Endodermal cell (in vitro differentiated cells): ENCODE measurements around the gene PPFIA3. TPM values are rescaled to one million over a fixed set of nuclear protein-coding genes. Genes with fewer than 3 reads are reported as not detected.

Source experiments
- DNase-seq: peaks from one replicate; pipeline ENCODE4 v3.0.0-alpha.2; 2017
- H3K27ac ChIP-seq: 2 replicates; pipeline ENCODE4 v1.5.1; 2013; ENCODE audit warnings: mild to moderate bottlenecking, low read depth, low read length, moderate library complexity
- H3K27me3 ChIP-seq: 2 replicates; pipeline ENCODE4 v1.6.1; 2013; ENCODE audit warnings: mild to moderate bottlenecking, low read length, moderate library complexity; ENCODE audit not compliant: insufficient read depth, control insufficient read depth, poor library complexity, severe bottlenecking
- H3K36me3 ChIP-seq: 2 replicates; pipeline ENCODE4 v1.7.0; 2013; ENCODE audit warnings: mild to moderate bottlenecking, low read length, moderate library complexity; ENCODE audit not compliant: control insufficient read depth, insufficient read depth
- H3K4me1 ChIP-seq: one replicate; pipeline ENCODE4 v1.7.0; 2013; ENCODE audit warnings: low read length; ENCODE audit not compliant: control insufficient read depth, insufficient read depth
- H3K4me3 ChIP-seq: 2 replicates; pipeline ENCODE4 v1.5.1; 2013; ENCODE audit warnings: mild to moderate bottlenecking, low read length, moderate library complexity
- H3K9ac ChIP-seq: 2 replicates; pipeline ENCODE4 v1.6.1; 2013; ENCODE audit warnings: mild to moderate bottlenecking, low read length, moderate library complexity; ENCODE audit not compliant: poor library complexity, severe bottlenecking; ENCODE audit errors: extremely low read depth
- H3K9me3 ChIP-seq: 2 replicates; pipeline ENCODE4 v1.6.1; 2013; ENCODE audit warnings: mild to moderate bottlenecking, low read length, moderate library complexity; ENCODE audit not compliant: control insufficient read depth
- H3K27ac Mint-ChIP-seq: 2 replicates; pipeline ENCODE4 v1.8.0; 2020; ENCODE audit warnings: mixed read lengths
- H3K27me3 Mint-ChIP-seq: 2 replicates; pipeline ENCODE4 v1.8.0; 2021; ENCODE audit warnings: mild to moderate bottlenecking, mixed read lengths; ENCODE audit not compliant: insufficient read depth
- H3K36me3 Mint-ChIP-seq: 2 replicates; pipeline ENCODE4 v1.8.0; 2020; ENCODE audit warnings: low read depth, mixed read lengths
- H3K4me1 Mint-ChIP-seq: 2 replicates; pipeline ENCODE4 v1.8.0; 2020; ENCODE audit warnings: mixed read lengths
- H3K4me3 Mint-ChIP-seq: 2 replicates; pipeline ENCODE4 v1.8.0; 2020; ENCODE audit warnings: mild to moderate bottlenecking, moderate library complexity, mixed read lengths
- H3K9me3 Mint-ChIP-seq: 2 replicates; pipeline ENCODE4 v1.8.0; 2020; ENCODE audit warnings: mild to moderate bottlenecking, mixed read lengths
- CTCF ChIP-seq: fragments of 200-600 bp; sonication (generic); conservative IDR thresholded peaks from 2 replicates; pipeline ENCODE4 v1.5.0; 2021; ENCODE audit warnings: antibody characterized with exemption, mild to moderate bottlenecking
- WGBS, 2 experiments: methylation state at CpG; one replicate each; pipeline versions ENCODE4 v1.1.5 to v1.1.7; 2013; ENCODE audit warnings: missing lambda C conversion rate in 2 of 2, mixed read lengths in 1 of 2; ENCODE audit not compliant: insufficient coverage in 1 of 2, insufficient read length in 1 of 2; 5-methylcytosine and 5-hydroxymethylcytosine counted together
- total RNA-seq, 2 donors: library from RNA; stranded (reverse); fragmentation: NEBNext Ultra II Directional in 1 of 2; extraction: Animal tissue kit (Norgen Biotek cat#: 25700) in 1 of 2; gene quantifications; 2 replicates in 1 of 2; 3 replicates in 1 of 2; pipeline ENCODE4 v1.2.1, GENCODE V29; 2021

PPFIA3 gene
- total RNA-seq, 2 donors from 2014 or later = 7.4 to 16.5 TPM

- Mint-ChIP-seq H3K36me3 (peaks cover 2% of the 10 kb centered on the region), H3K4me1 (peaks cover 12% of the 10 kb centered on the region), H3K27ac (peak within 1 kb of the TSS; percentile 44), H3K9me3 (no peaks in the 10 kb centered on the region), H3K27me3 (peaks cover 53% of the 10 kb centered on the region), H3K4me3 (peak within 1 kb of the TSS; percentile 73)
- H3K4me3 ChIP-seq = peak within 1 kb of the TSS; percentile 88
- peak within 1 kb of the TSS; percentile 83 for H3K9ac ChIP-seq
- peaks cover 8% of the 10 kb centered on the region for H3K27me3 ChIP-seq
- no peak within 1 kb of the TSS for H3K27ac ChIP-seq
- H3K4me1 ChIP-seq = no peaks in the 10 kb centered on the region
- DNase-seq = peak; percentile 98
- WGBS, 2 experiments = 0% methylated on average over 12 to 41 of the region's 41 CpGs
- H3K36me3 ChIP-seq = no peaks in the 10 kb centered on the region
- no peaks in the 10 kb centered on the region for H3K9me3 ChIP-seq
- no peak for TF ChIP-seq CTCF
These were observed 38.3 kb downstream of the PPFIA3 start, which contains the start of gene TRPM4 for GRCh38 chr19:49157445-49158224. Gene TRPM4, plus strand, starts transcription at chr19:49157792. Its CDS starts 75 bp downstream, at chr19:49157867.

DNA sequence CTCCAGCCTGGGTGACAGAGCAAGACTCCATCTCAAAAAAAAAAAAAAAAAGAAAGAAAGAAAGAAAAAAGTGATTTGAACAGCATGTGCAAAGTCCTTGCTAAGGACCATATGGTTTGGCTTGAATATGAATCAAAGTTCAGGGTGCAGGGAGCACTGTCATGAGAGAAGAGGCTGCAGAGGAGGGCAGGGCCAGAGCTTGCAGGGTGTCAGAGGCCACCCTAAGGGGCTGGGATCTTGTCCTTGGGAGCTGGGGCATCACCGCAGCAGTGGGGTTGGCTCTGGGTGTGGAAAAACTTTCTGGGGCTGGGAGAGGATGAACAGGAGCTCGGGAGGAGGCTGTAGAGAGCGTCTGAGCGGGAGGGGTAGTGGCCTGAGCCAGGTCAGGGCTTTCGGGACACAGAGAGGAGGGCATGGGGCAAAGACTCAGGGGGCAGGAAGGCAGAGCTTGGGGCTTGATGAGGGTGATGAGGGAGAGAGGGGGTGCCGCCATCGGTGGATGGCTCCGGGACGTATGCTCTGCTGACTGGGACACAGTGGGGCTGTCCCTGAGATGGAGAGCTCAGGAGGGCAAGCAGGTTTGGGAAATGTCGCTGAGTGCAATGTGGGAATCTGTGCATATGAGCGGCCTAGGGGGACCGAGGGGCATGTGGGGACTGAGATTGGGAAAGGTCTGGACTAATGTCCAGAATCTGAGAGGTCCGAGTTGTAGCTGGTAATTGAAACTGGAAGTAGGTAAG is 41.3 kb downstream of the PPFIA3 start:
- DNase-seq = no peak
- H3K4me3 ChIP-seq = no peak overlapping the region
- Mint-ChIP-seq H3K4me1 (peaks cover 9% of the 10 kb centered on the region), H3K36me3 (peaks cover 2% of the 10 kb centered on the region), H3K9me3 (no peaks in the 10 kb centered on the region), H3K4me3 (no peak overlapping the region), H3K27ac (no peak overlapping the region), H3K27me3 (peaks cover 27% of the 10 kb centered on the region)
- 93 to 94% methylated on average over 8 to 13 of the region's 13 CpGs for WGBS, 2 experiments
- H3K27ac ChIP-seq = no peak overlapping the region
- no peaks in the 10 kb centered on the region for H3K27me3 ChIP-seq
- H3K36me3 ChIP-seq = no peaks in the 10 kb centered on the region
- H3K9me3 ChIP-seq = no peaks in the 10 kb centered on the region
- no peak for TF ChIP-seq CTCF
- H3K4me1 ChIP-seq = no peaks in the 10 kb centered on the region
- no peak overlapping the region for H3K9ac ChIP-seq

- Histone ChIP-seq H3K9ac (no peak overlapping the region), H3K27ac (no peak overlapping the region), H3K4me3 (no peak overlapping the region), H3K4me1 (no peaks in the 10 kb centered on the region), H3K36me3 (no peaks in the 10 kb centered on the region), H3K9me3 (no peaks in the 10 kb centered on the region), H3K27me3 (no peaks in the 10 kb centered on the region)
- Mint-ChIP-seq H3K4me3 (no peak overlapping the region), H3K36me3 (peaks cover 2% of the 10 kb centered on the region), H3K4me1 (peaks cover 4% of the 10 kb centered on the region), H3K9me3 (no peaks in the 10 kb centered on the region), H3K27me3 (peaks cover 22% of the 10 kb centered on the region), H3K27ac (no peak overlapping the region)
- no peak for TF ChIP-seq CTCF
- no peak for DNase-seq
- WGBS, 2 experiments = 86 to 92% methylated on average over 4 of the region's 4 CpGs
These were observed 42.6 kb downstream of the PPFIA3 start for GRCh38 chr19:49161987-49162386.
